ENCODE measurements around the gene ZSWIM1.
A peak's percentile ranks its signal among the peaks of the same experiment; 100 is the strongest.
"Not testable (repeated sequence)": the region's sequence is repeated elsewhere in the genome, so short reads cannot be mapped to it uniquely, and the experiment has no call there.

ZSWIM1 gene

GRCh38 chr20:45909817-45910669, 29.0 kb downstream of the ZSWIM1 start:
- no peak for DNase-seq

- DNase-seq, result peak; percentile 92
Observed at GRCh38 chr20:45910670-45911485, 29.9 kb downstream of the ZSWIM1 start.

GRCh38 chr20:45911486-45912343, 30.7 kb downstream of the ZSWIM1 start, which contains the start of gene PLTP:
Gene PLTP, minus strand, starts transcription at chr20:45912155. Its CDS starts 703 bp downstream, at chr20:45911452.
- DNase-seq, result no peak

GRCh38 chr20:45912344-45912682, 31.3 kb downstream of the ZSWIM1 start:
- no peak for DNase-seq

GRCh38 chr20:45913116-45913515, 32.1 kb downstream of the ZSWIM1 start:
- DNase-seq, result no peak

- DNase-seq, result no peak
Observed at GRCh38 chr20:45917790-45918141, 36.7 kb downstream of the ZSWIM1 start.

- DNase-seq, result no peak
Observed at GRCh38 chr20:45918182-45918737, 37.2 kb downstream of the ZSWIM1 start.

- no peak for DNase-seq
Observed at GRCh38 chr20:45918779-45919537, 37.9 kb downstream of the ZSWIM1 start.

- DNase-seq, result no peak
Observed at GRCh38 chr20:45919542-45920399, 38.7 kb downstream of the ZSWIM1 start.

GRCh38 chr20:45920462-45921336, 39.7 kb downstream of the ZSWIM1 start:
- DNase-seq, result no peak

- DNase-seq, result no peak
Observed at GRCh38 chr20:45921337-45922189, 40.5 kb downstream of the ZSWIM1 start.

- no peak for DNase-seq
Observed at GRCh38 chr20:45924391-45925261, 43.6 kb downstream of the ZSWIM1 start.

GRCh38 chr20:45925821-45926506, 44.9 kb downstream of the ZSWIM1 start:
- DNase-seq, result no peak

GRCh38 chr20:45926731-45927070, 45.7 kb downstream of the ZSWIM1 start:
- DNase-seq, result no peak

GRCh38 chr20:45927071-45927878, 46.2 kb downstream of the ZSWIM1 start:
- DNase-seq, result no peak

- DNase-seq, result not testable (repeated sequence)
Observed at GRCh38 chr20:45931680-45932079, 50.7 kb downstream of the ZSWIM1 start.
